GM12892 (cell line): Measurements from ENCODE around the gene DMRTA2.

Experiments used
- POLR2A ChIP-seq: IDR thresholded peaks from 2 replicates; pipeline ENCODE4 v1.6.1; 2011; ENCODE audit warnings: low read depth, low read length, control low read depth
- POLR2AphosphoS5 ChIP-seq: IDR thresholded peaks from 2 replicates; pipeline ENCODE4 v1.6.1; 2011; ENCODE audit warnings: low read depth, low read length, control low read depth
- TAF1 ChIP-seq: IDR thresholded peaks from 2 replicates; pipeline ENCODE4 v1.6.1; 2011; ENCODE audit warnings: low read depth, mild to moderate bottlenecking, control low read depth, low read length, borderline replicate concordance

- TF ChIP-seq POLR2A (no peak), POLR2AphosphoS5 (no peak), TAF1 (no peak)
These were observed 7.8 kb downstream of the DMRTA2 start for GRCh38 chr1:50415235-50416149.
